ENCODE results near the gene NTRK3. TPM values are rescaled to one million over a fixed set of nuclear protein-coding genes. Genes with fewer than 3 reads are reported as not detected.
A peak's percentile ranks its signal among the peaks of the same experiment; 100 is the strongest.

Gene NTRK3
- total and polyA plus RNA-seq, 10 donors, result 0.33 to 6.6 (median 2.1) TPM

DNA sequence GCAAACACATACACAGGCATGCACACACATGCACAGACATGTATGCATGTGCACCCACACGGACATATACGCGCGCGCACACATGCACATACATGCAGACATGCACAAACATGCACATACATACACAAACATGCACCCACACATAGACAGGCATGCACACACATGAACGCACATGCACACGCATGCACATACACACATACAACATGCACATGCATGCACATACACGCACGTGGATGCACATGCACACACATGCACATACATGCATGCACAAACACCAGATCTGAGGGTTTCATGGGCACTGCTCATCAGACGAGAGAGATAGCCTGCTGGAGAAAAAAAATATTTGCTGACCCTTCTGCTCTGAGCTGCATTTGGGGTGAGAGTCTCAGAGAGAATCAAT, 31.7 kb upstream of the NTRK3 start:
- Histone ChIP-seq H3K4me1 (no peaks in the 10 kb centered on the region), H3K27me3 (replicated peaks in 1 of 7) (peaks cover 0 to 43% (median 19%) of the 10 kb centered on the region in 7 donors), H3K9me3 (no peaks in the 10 kb centered on the region), H3K27ac (no peak overlapping the region), H3K36me3 (no peaks in the 10 kb centered on the region), H3K4me3 (no peak overlapping the region)
- TF ChIP-seq POLR2AphosphoS5 (IDR thresholded peaks at IDR 0.05) (no peak), POLR2A (IDR thresholded peaks at IDR 0.05) (no peak), CTCF (IDR thresholded peaks at IDR 0.05 in 8 of 11, conservative IDR thresholded peaks at IDR 0.05 in 3 of 11) (no peak)
- no peak for DNase-seq
- intact Hi-C loops (cut with DNase I; ENCODE audit: low total_unique reads), result no loop called here
- WGBS, 5 donors, result 76 to 90% (median 89%) methylated on average over 10 of the region's 10 CpGs

- WGBS, 5 donors, result 0 to 11% (median 9%) methylated on average over 5 to 15 of the region's 15 CpGs
- Histone ChIP-seq H3K27me3 (replicated peaks in 1 of 7) (peaks cover 0 to 66% (median 22%) of the 10 kb centered on the region in 7 donors), H3K27ac (no peak overlapping the region), H3K4me1 (no peaks in the 10 kb centered on the region), H3K9me3 (no peaks in the 10 kb centered on the region), H3K36me3 (no peaks in the 10 kb centered on the region), H3K4me3 (no peak overlapping the region)
- intact Hi-C loops (cut with DNase I; ENCODE audit: low total_unique reads), result no loop called here
- TF ChIP-seq POLR2AphosphoS5 (IDR thresholded peaks at IDR 0.05) (no peak), POLR2A (IDR thresholded peaks at IDR 0.05) (no peak), CTCF (IDR thresholded peaks at IDR 0.05 in 8 of 11, conservative IDR thresholded peaks at IDR 0.05 in 3 of 11) (no peak)
- DNase-seq, result no peak
Measured at GRCh38 chr15:88284318-88284998, 27.9 kb upstream of the NTRK3 start.

GRCh38 chr15:88282614-88283013, 26.1 kb upstream of the NTRK3 start:
- no peaks in the 10 kb centered on the region for H3K4me1 ChIP-seq
- H3K36me3 ChIP-seq, result no peaks in the 10 kb centered on the region
- no peak for TF ChIP-seq CTCF (IDR thresholded peaks at IDR 0.05 in 8 of 11, conservative IDR thresholded peaks at IDR 0.05 in 3 of 11)
- TF ChIP-seq POLR2A (IDR thresholded peaks at IDR 0.05), result no peak
- no peak for TF ChIP-seq POLR2AphosphoS5 (IDR thresholded peaks at IDR 0.05)
- DNase-seq, result no peak
- WGBS, 5 donors, result 21 to 32% (median 28%) methylated on average over 5 of the region's 5 CpGs
- intact Hi-C loops (cut with DNase I; ENCODE audit: low total_unique reads), result no loop called here
- no peaks in the 10 kb centered on the region for H3K9me3 ChIP-seq
- no peak overlapping the region for H3K4me3 ChIP-seq
- H3K27ac ChIP-seq, result no peak overlapping the region
- peaks cover 0 to 73% (median 22%) of the 10 kb centered on the region in 7 donors for H3K27me3 ChIP-seq (replicated peaks in 1 of 7)

- intact Hi-C loops (cut with DNase I; ENCODE audit: low total_unique reads), result no loop called here
- Histone ChIP-seq H3K4me3 (no peak overlapping the region), H3K4me1 (no peaks in the 10 kb centered on the region), H3K27ac (no peak overlapping the region), H3K27me3 (replicated peaks in 1 of 7) (peaks cover 0 to 45% (median 7%) of the 10 kb centered on the region in 7 donors), H3K9me3 (no peaks in the 10 kb centered on the region), H3K36me3 (no peaks in the 10 kb centered on the region)
- 57 to 68% (median 62%) methylated on average over 15 to 16 of the region's 16 CpGs for WGBS, 5 donors
- peak; percentile 56 for DNase-seq
- TF ChIP-seq CTCF (IDR thresholded peaks at IDR 0.05 in 8 of 11, conservative IDR thresholded peaks at IDR 0.05 in 3 of 11) (no peak), POLR2A (IDR thresholded peaks at IDR 0.05) (no peak), POLR2AphosphoS5 (IDR thresholded peaks at IDR 0.05) (no peak)
Measured at GRCh38 chr15:88276821-88277410, 20.4 kb upstream of the NTRK3 start.
